Measurements from ENCODE around the gene DENND2A. TPM values are rescaled to one million over a fixed set of nuclear protein-coding genes. Genes with fewer than 3 reads are reported as not detected.
A peak's percentile ranks its signal among the peaks of the same experiment; 100 is the strongest.

Gene DENND2A
- total and polyA plus RNA-seq, 3 experiments from 2014 or later, result not detected

DNA sequence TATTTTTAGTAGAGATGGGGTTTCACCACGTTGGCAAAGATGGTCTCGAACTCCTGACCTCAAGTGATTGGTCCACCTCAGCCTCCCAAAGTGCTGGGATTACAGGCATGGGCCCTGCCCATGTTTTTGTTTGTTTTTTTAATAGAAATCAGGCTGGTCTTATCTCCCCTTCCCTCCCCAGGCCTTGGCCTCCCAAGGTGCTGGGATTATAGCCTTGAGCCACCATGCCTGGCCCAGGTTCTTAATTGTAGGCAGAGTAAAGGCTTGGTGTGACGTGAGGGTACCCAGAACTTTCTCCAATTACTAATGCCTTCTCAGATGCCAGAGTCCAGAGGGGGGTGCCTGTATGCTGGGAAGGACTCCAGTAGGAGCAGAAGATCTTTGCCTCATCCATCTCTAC is 156.1 kb downstream of the DENND2A start:
- H3K9me3 Mint-ChIP-seq, result no peaks in the 10 kb centered on the region
- no peak overlapping the region for H3K4me3 Mint-ChIP-seq

DNA sequence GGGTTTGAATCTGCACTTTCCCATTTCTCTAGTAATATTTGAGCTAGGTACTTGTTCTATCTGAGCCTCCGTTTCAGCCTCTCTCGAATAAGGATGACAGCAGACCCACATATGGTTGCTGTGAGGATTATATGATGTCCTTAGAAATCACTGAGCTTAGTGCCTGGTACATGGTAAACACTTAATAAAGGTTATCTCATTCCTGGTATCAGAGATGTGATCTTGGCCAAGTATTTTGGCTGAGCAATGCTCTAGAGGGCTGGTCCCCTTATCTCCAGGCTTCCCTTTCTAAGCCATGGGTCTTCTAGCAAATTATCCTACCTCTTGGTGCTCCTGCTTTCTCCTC is 160.9 kb downstream of the DENND2A start:
- H3K4me1 Mint-ChIP-seq, result peaks cover 23 to 35% (median 34%) of the 10 kb centered on the region in 3 donors
- Histone ChIP-seq H3K27ac (ENCODE audit: low read depth, low read length) (peak overlapping the region; percentile 88), H3K9me3 (ENCODE audit: low read length) (no peaks in the 10 kb centered on the region), H3K4me1 (ENCODE audit: insufficient read depth, low read length) (peaks cover 26% of the 10 kb centered on the region), H3K4me3 (ENCODE audit: low read length) (peak overlapping the region; percentile 75), H3K27me3 (ENCODE audit: insufficient read depth, low read length, poor library complexity, severe bottlenecking) (no peaks in the 10 kb centered on the region), H3K36me3 (ENCODE audit: insufficient read depth, low read length) (no peaks in the 10 kb centered on the region)
- H3K9me3 Mint-ChIP-seq, result no peaks in the 10 kb centered on the region
- H3K4me3 Mint-ChIP-seq, result peak overlapping the region; percentile 94 to 100 (median 99)
- peak overlapping the region; percentile 90 to 99 (median 97) for H3K27ac Mint-ChIP-seq
- peaks cover 0 to 5% of the 10 kb centered on the region in 2 donors for H3K27me3 Mint-ChIP-seq
- POLR2A ChIA-PET, result interaction anchor here (0.6 to 1.2 kb wide), 4 partner anchors 55 to 535 kb away, joined by 3 to 5 read pairs (median 4); partner anchors contain the start of genes KDM7A and MRPS33
- no peak for DNase-seq
- peaks cover 0 to 12% (median 2%) of the 10 kb centered on the region in 3 donors for H3K36me3 Mint-ChIP-seq
- CTCF ChIA-PET, result interaction anchor here (1.2 to 2.7 kb wide), 3 partner anchors 9 to 38 kb away, joined by 3 to 18 read pairs (median 4); no protein-coding TSS in a partner anchor

More for the DNA sequence above, 156.1 kb downstream of the DENND2A start:
- Histone ChIP-seq H3K9me3 (ENCODE audit: low read length) (no peaks in the 10 kb centered on the region), H3K4me1 (ENCODE audit: insufficient read depth, low read length) (peaks cover 4% of the 10 kb centered on the region), H3K4me3 (ENCODE audit: low read length) (no peak overlapping the region), H3K36me3 (ENCODE audit: insufficient read depth, low read length) (no peaks in the 10 kb centered on the region), H3K27me3 (ENCODE audit: insufficient read depth, low read length, poor library complexity, severe bottlenecking) (no peaks in the 10 kb centered on the region), H3K27ac (ENCODE audit: low read depth, low read length) (no peak overlapping the region)
- peaks cover 0 to 3% (median 3%) of the 10 kb centered on the region in 3 donors for H3K4me1 Mint-ChIP-seq
- no peak for DNase-seq
- CTCF ChIA-PET, result interaction anchor here (1.7 kb wide), 1 partner anchor 8 kb away, joined by 6 read pairs; no protein-coding TSS in a partner anchor
- no peaks in the 10 kb centered on the region for H3K36me3 Mint-ChIP-seq
- H3K27ac Mint-ChIP-seq, result no peak overlapping the region
- POLR2A ChIA-PET, result no interaction called here
- peaks cover 0 to 2% of the 10 kb centered on the region in 2 donors for H3K27me3 Mint-ChIP-seq

DNA sequence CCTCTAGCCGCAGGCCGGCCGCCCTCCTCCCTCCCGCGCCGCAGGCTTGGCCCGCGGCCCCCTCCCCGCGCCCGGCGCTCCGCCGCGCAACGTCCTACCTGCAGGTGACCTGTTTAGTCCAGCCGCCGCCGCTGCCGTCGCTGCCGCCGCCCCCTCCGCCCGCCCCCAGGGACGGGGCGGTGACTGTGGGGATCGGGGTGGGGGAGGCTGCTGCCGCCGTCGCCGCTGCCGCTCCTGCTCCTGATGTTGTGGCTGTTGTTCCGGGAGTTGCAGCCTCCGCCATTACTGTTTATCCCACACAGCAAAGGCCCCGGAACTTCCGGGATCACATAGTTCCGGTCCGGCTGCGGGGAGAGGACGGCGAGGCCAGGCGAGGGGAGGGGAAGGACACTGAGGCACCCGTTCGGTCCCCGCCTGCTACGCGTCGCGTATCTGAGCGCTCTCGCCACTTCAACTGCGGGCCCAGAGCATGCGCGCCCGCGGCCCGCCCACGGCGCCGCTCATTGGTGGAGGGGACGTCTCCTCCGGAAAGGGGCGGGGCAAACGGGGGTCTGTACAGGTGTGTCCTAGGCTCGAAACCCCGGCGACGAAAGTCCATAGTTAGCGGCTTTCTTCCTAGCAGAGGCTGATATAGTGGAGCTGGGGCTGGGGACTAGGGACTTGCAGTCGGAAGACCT is 161.4 kb downstream of the DENND2A start, which contains the start of gene MKRN1:
Gene MKRN1, minus strand, starts transcription at position 444 of the 677 bp plus-strand sequence. Its CDS starts 161 bp downstream, at position 283.
- peak within 1 kb of the TSS; percentile 75 for H3K4me3 ChIP-seq (ENCODE audit: low read length)
- Mint-ChIP-seq H3K9me3 (no peaks in the 10 kb centered on the region), H3K27me3 (peaks cover 0 to 5% of the 10 kb centered on the region in 2 donors), H3K27ac (peak within 1 kb of the TSS; percentile 90 to 99 (median 97)), H3K4me3 (peak within 1 kb of the TSS; percentile 94 to 100 (median 99)), H3K36me3 (peaks cover 0 to 12% (median 2%) of the 10 kb centered on the region in 3 donors), H3K4me1 (peaks cover 23 to 35% (median 34%) of the 10 kb centered on the region in 3 donors)
- H3K4me1 ChIP-seq (ENCODE audit: insufficient read depth, low read length), result peaks cover 26% of the 10 kb centered on the region
- ChIA-PET POLR2A (interaction anchor here (0.6 to 1.3 kb wide), 5 partner anchors 20 to 536 kb away, joined by 3 to 5 read pairs (median 4); partner anchors contain the start of genes KDM7A and MRPS33), CTCF (interaction anchor here (0.9 to 5.2 kb wide), 7 partner anchors 7 to 194 kb away, joined by 3 to 83 read pairs (median 4); partner anchors contain the start of gene ADCK2)
- peak within 1 kb of the TSS; percentile 88 for H3K27ac ChIP-seq (ENCODE audit: low read depth, low read length)
- H3K27me3 ChIP-seq (ENCODE audit: insufficient read depth, low read length, poor library complexity, severe bottlenecking), result no peaks in the 10 kb centered on the region
- DNase-seq, result peak; percentile 83 to 94 (median 88)
- H3K9me3 ChIP-seq (ENCODE audit: low read length), result no peaks in the 10 kb centered on the region
- no peaks in the 10 kb centered on the region for H3K36me3 ChIP-seq (ENCODE audit: insufficient read depth, low read length)

DNA sequence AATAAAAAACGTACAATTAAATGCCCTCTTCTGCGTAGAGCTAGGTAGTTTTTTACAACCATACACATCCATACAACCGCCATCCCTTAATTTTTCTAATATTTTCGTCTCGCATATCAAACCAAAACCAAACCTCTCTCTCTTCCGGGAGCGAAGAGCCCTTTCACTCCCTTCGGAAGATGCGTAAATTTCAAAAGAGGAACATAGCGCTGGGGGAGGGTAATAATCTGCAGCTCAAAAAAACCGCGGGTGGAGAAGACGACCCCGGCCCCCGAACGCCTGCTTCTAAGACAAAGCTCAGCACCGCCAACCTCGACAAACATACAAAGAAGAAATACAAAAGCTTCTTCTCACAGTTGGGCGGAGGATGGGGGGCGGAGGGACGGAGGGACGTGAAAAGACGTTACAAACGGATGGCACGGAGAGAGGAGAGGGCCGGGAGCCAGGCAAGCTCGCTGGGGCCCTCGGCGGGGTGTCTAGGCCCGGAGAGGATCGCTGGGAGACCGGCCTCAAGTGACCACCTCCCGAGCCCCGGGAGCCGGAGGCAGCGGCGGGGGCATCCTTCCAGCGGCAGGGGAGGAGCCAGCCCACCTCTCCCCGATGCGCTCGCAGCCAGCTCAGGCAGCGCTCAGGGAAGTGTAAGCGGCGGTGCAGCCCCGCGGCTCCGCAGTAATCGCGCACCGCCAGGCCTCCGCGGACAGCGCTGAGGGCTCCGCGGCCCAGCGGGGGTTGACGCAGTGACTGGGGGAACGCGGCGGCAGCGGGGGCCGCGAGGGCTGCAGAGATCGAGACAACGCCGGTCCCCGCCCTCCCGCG is 162.2 kb downstream of the DENND2A start:
- ChIA-PET POLR2A (interaction anchor here (0.7 to 1.5 kb wide), 9 partner anchors 10 to 536 kb away, joined by 3 to 6 read pairs (median 3); partner anchors contain the start of gene MRPS33), CTCF (interaction anchor here (0.9 to 5.2 kb wide), 5 partner anchors 8 to 195 kb away, joined by 3 to 83 read pairs (median 3); partner anchors contain the start of gene ADCK2)
- Mint-ChIP-seq H3K36me3 (peaks cover 0 to 13% (median 2%) of the 10 kb centered on the region in 3 donors), H3K4me3 (peak overlapping the region; percentile 85 to 100 (median 94)), H3K27ac (peak overlapping the region; percentile 75 to 97 (median 90)), H3K9me3 (no peaks in the 10 kb centered on the region), H3K4me1 (peaks cover 24 to 37% (median 34%) of the 10 kb centered on the region in 3 donors), H3K27me3 (peaks cover 0 to 5% of the 10 kb centered on the region in 2 donors)
- Histone ChIP-seq H3K9me3 (ENCODE audit: low read length) (no peaks in the 10 kb centered on the region), H3K4me3 (ENCODE audit: low read length) (peak overlapping the region; percentile 75), H3K27me3 (ENCODE audit: insufficient read depth, low read length, poor library complexity, severe bottlenecking) (no peaks in the 10 kb centered on the region), H3K36me3 (ENCODE audit: insufficient read depth, low read length) (no peaks in the 10 kb centered on the region), H3K27ac (ENCODE audit: low read depth, low read length) (peak overlapping the region; percentile 88), H3K4me1 (ENCODE audit: insufficient read depth, low read length) (peaks cover 26% of the 10 kb centered on the region)
- peak in 3 of 5 donors; percentile 15 to 58 (median 38) for DNase-seq

DNA sequence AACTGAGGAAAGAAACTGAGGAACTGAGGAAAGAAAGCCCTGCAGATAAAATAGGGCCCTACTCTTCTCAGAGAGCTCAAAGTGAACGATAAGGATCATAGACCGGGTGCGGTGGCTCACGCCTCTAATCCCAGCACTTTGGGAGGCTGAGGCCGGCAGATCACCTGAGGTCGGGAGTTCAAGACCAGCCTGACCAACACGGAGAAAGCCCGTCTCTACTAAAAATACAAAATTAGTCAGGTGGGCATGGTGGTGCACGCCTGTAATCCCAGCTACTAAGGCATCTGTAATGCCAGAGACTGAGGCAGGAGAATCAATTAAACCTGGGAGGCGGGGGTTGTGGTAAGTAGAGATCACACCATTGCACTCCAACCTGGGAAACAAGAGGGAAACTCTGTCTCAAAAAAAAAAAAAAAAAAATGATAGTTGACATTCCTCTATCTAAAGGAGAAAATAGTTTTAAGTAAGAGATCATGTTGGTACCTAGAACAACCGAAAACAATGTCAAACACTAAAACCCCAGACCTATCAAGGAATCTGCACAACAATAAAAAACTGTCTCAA is 163.8 kb downstream of the DENND2A start:
- H3K27me3 Mint-ChIP-seq, result peaks cover 0 to 5% of the 10 kb centered on the region in 2 donors
- peak overlapping the region; percentile 75 for H3K4me3 ChIP-seq (ENCODE audit: low read length)
- no peaks in the 10 kb centered on the region for H3K9me3 Mint-ChIP-seq
- peak overlapping the region; percentile 75 to 97 (median 90) for H3K27ac Mint-ChIP-seq
- peaks cover 3% of the 10 kb centered on the region for H3K36me3 ChIP-seq (ENCODE audit: insufficient read depth, low read length)
- H3K4me1 ChIP-seq (ENCODE audit: insufficient read depth, low read length), result peaks cover 26% of the 10 kb centered on the region
- peaks cover 30 to 44% (median 43%) of the 10 kb centered on the region in 3 donors for H3K4me1 Mint-ChIP-seq
- H3K9me3 ChIP-seq (ENCODE audit: low read length), result no peaks in the 10 kb centered on the region
- ChIA-PET POLR2A (interaction anchor here (0.7 to 1.5 kb wide), 6 partner anchors 12 to 359 kb away, joined by 3 to 6 read pairs (median 4); no protein-coding TSS in a partner anchor), CTCF (interaction anchor here (0.7 to 5.2 kb wide), 12 partner anchors 9 to 720 kb away, joined by 3 to 83 read pairs (median 4); no protein-coding TSS in a partner anchor)
- peak overlapping the region; percentile 88 for H3K27ac ChIP-seq (ENCODE audit: low read depth, low read length)
- DNase-seq, result no peak
- no peaks in the 10 kb centered on the region for H3K27me3 ChIP-seq (ENCODE audit: insufficient read depth, low read length, poor library complexity, severe bottlenecking)
- H3K4me3 Mint-ChIP-seq, result peak overlapping the region; percentile 85 to 100 (median 94)
- H3K36me3 Mint-ChIP-seq, result peaks cover 0 to 21% (median 4%) of the 10 kb centered on the region in 3 donors

DNA sequence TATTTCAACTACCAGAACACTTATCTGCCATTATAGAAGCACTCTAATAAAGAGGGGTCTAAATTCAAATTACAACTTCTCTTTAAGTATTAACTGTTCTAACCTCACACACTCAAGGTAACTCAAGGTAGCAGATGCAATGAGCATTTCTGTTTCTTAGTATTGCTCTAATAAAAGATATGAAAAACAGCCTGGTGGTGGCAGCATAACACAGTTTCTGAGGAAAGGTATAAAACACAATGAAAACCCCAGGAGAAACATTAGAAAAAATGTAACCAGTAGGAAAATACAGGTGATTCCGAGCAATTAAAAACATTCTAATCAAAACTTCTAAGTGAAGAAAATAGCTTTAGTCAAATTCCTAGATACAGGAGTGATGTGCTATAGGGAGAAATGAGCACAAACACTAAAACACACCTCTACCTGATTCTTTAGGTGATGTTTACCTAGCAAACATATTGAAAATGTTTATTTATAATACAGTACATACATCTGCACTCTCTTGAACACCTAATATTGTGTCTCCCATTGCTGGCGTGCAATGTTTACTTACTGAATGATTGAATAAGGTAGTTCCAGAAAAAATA is 164.8 kb downstream of the DENND2A start:
- peak overlapping the region; percentile 5 to 90 (median 75) for H3K27ac Mint-ChIP-seq
- POLR2A ChIA-PET, result no interaction called here
- peaks cover 26% of the 10 kb centered on the region for H3K4me1 ChIP-seq (ENCODE audit: insufficient read depth, low read length)

More for the DNA sequence above, 164.8 kb downstream of the DENND2A start:
- Mint-ChIP-seq H3K4me1 (peaks cover 34 to 48% (median 47%) of the 10 kb centered on the region in 3 donors), H3K27me3 (peaks cover 0 to 3% of the 10 kb centered on the region in 2 donors), H3K4me3 (peak overlapping the region; percentile 60 to 94 (median 63)), H3K9me3 (no peaks in the 10 kb centered on the region), H3K36me3 (peaks cover 0 to 28% (median 6%) of the 10 kb centered on the region in 3 donors)
- H3K27ac ChIP-seq (ENCODE audit: low read depth, low read length), result no peak overlapping the region
- peak overlapping the region; percentile 42 for H3K4me3 ChIP-seq (ENCODE audit: low read length)
- peaks cover 4% of the 10 kb centered on the region for H3K36me3 ChIP-seq (ENCODE audit: insufficient read depth, low read length)
- no peaks in the 10 kb centered on the region for H3K27me3 ChIP-seq (ENCODE audit: insufficient read depth, low read length, poor library complexity, severe bottlenecking)
- peak; percentile 16 to 60 (median 40) for DNase-seq
- no peaks in the 10 kb centered on the region for H3K9me3 ChIP-seq (ENCODE audit: low read length)
- CTCF ChIA-PET, result interaction anchor here (1.0 to 5.2 kb wide), 12 partner anchors 10 to 335 kb away, joined by 3 to 83 read pairs (median 4); no protein-coding TSS in a partner anchor

Measured in CD8-positive, alpha-beta memory T cell (primary cell).